A673 (cell line): ENCODE measurements around the gene SSH2. TPM values are rescaled to one million over a fixed set of nuclear protein-coding genes. Genes with fewer than 3 reads are reported as not detected.

ENCODE experiments used
- BruUV-seq: library from RNA; stranded (reverse); fragments of 400-500 nt; replicated peaks from 2 replicates; lab custom pipeline; 2021; lab: Mats Ljungman, UMichigan
- CTCF ChIA-PET: fragments of 300-600 bp; sonication (Branson Sonifier 250); formaldehyde crosslinking; loops from one replicate; lab custom pipeline; 2022; ENCODE audit warnings: antibody characterized with exemption; lab: Charles Lee
- POLR2A ChIA-PET: fragments of 300-600 bp; sonication (Branson Sonifier 250); formaldehyde crosslinking; loops from one replicate; lab custom pipeline; 2022; ENCODE audit warnings: antibody characterized with exemption; ENCODE audit not compliant: low non-redundant PET; lab: Charles Lee
- DNase-seq: peaks from one replicate; pipeline ENCODE4 v3.0.0-alpha.2; 2015; ENCODE audit warnings: low spot score
- H3K27ac ChIP-seq: fragments of 200-600 bp; sonication (generic); 2 replicates; pipeline ENCODE4 v1.5.1; 2016; ENCODE audit warnings: mixed run types, low read depth, mild to moderate bottlenecking, mixed read lengths, antibody characterized with exemption, low read length; ENCODE audit not compliant: poor library complexity, severe bottlenecking
- H3K27me3 ChIP-seq: fragments of 200-600 bp; sonication (generic); replicated peaks from 2 replicates; pipeline ENCODE4 v1.6.1; 2017; ENCODE audit warnings: mixed run types, low read depth, mild to moderate bottlenecking, mixed read lengths, antibody characterized with exemption, low read length; ENCODE audit not compliant: insufficient read depth, poor library complexity
- H3K36me3 ChIP-seq: fragments of 200-600 bp; sonication (generic); 2 replicates; pipeline ENCODE4 v1.6.1; 2016; ENCODE audit warnings: mixed run types, mild to moderate bottlenecking, mixed read lengths, antibody characterized with exemption, low read length; ENCODE audit not compliant: insufficient read depth, poor library complexity, severe bottlenecking
- H3K4me1 ChIP-seq: fragments of 200-600 bp; sonication (generic); 2 replicates; pipeline ENCODE4 v1.6.1; 2017; ENCODE audit warnings: mixed run types, mild to moderate bottlenecking, mixed read lengths, antibody characterized with exemption, low read length; ENCODE audit not compliant: insufficient read depth, poor library complexity, severe bottlenecking
- H3K4me3 ChIP-seq: fragments of 200-600 bp; sonication (generic); 2 replicates; pipeline ENCODE4 v1.5.1; 2016; ENCODE audit warnings: low read depth, mixed run types, mild to moderate bottlenecking, mixed read lengths, low read length; ENCODE audit not compliant: poor library complexity, severe bottlenecking
- H3K9me3 ChIP-seq: fragments of 200-600 bp; sonication (generic); 2 replicates; pipeline ENCODE4 v1.6.1; 2016; ENCODE audit warnings: mixed run types, low read depth, mild to moderate bottlenecking, mixed read lengths, antibody characterized with exemption, low read length; ENCODE audit not compliant: poor library complexity, severe bottlenecking
- EZH2 ChIP-seq: fragments of 200-600 bp; sonication (generic); IDR thresholded peaks from 2 replicates; pipeline ENCODE4 v1.6.1; 2017; ENCODE audit warnings: borderline replicate concordance, low read depth, mild to moderate bottlenecking, mixed read lengths, antibody characterized with exemption, low read length; ENCODE audit not compliant: poor library complexity, severe bottlenecking
- intact Hi-C: fragments of 100-400 bp; cut with micrococcal nuclease; formaldehyde crosslinking; loops from one replicate; pipeline ENCODE4 v1.10.0; 2022; ENCODE audit not compliant: unreplicated experiment
- total RNA-seq: library from RNA; stranded (reverse); gene quantifications from 2 replicates; pipeline ENCODE4 v1.2.3, GENCODE V29; 2021
- TF ChIP-seq, protein P1 (sequence below): fragments of 300-800, 200-600 bp; sonication (generic); conservative IDR thresholded peaks from 2 replicates; pipeline ENCODE4 v1.5.1; 2017; ENCODE audit warnings: low read depth, mild to moderate bottlenecking, antibody characterized with exemption, low read length, moderate library complexity, mixed read lengths

SSH2 gene
- total RNA-seq, 1 experiment from 2014 or later: 75.5 TPM

DNA sequence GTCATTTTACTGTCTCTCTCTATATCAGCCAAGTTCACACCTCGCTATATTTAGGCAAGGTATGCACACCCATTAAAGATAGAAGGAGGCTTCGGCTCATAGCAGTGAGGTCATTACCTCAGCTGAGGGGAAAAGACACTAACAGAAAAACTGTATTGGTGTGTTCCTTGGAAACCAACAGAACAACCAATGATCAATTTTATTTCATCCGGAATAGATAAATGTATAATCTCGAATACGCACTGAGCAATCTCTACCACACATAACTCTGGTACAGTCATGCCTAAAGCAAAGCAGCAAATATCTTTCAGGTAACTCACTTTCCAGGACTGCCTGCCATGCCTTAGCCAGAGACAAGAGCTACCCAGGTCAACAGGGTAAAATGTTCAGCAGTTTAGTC lies 197.4 kb downstream of the SSH2 start:
- intact Hi-C loops: no loop called here
- no peak for DNase-seq
- H3K27ac ChIP-seq: peak overlapping the region; percentile 15

DNA sequence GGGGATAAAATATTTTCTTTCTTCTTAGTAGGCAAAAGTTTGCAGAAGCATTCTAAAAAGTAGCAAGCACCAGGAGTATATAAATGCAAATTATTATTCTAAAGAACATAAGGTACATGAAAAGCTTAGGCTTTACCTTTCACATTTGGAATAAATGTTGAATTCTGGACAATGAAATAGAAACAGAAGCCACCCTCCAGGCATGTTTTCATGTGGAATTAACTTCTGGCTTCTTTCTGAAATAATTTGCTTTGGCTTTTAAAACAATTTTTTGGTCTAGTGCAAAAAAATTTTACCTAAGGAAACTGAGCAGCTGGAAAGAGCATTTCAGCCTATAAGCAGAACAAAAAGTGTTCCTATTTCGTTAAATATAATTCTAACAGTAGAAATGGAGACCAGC lies 197.8 kb downstream of the SSH2 start:
- Histone ChIP-seq H3K4me1 (peaks cover 43% of the 10 kb centered on the region), H3K27ac (no peak overlapping the region), H3K9me3 (peaks cover 11% of the 10 kb centered on the region), H3K36me3 (peaks cover 12% of the 10 kb centered on the region), H3K4me3 (no peak overlapping the region), H3K27me3 (no peaks in the 10 kb centered on the region)
- BruUV-seq: no TSS peak
- no peak for DNase-seq
- ChIA-PET POLR2A (no interaction called here), CTCF (interaction anchor here (0.6 kb wide), 1 partner anchor 81 kb away, joined by 3 read pairs; no protein-coding TSS in a partner anchor)
- intact Hi-C loops: no loop called here
- TF ChIP-seq, protein P1, sequence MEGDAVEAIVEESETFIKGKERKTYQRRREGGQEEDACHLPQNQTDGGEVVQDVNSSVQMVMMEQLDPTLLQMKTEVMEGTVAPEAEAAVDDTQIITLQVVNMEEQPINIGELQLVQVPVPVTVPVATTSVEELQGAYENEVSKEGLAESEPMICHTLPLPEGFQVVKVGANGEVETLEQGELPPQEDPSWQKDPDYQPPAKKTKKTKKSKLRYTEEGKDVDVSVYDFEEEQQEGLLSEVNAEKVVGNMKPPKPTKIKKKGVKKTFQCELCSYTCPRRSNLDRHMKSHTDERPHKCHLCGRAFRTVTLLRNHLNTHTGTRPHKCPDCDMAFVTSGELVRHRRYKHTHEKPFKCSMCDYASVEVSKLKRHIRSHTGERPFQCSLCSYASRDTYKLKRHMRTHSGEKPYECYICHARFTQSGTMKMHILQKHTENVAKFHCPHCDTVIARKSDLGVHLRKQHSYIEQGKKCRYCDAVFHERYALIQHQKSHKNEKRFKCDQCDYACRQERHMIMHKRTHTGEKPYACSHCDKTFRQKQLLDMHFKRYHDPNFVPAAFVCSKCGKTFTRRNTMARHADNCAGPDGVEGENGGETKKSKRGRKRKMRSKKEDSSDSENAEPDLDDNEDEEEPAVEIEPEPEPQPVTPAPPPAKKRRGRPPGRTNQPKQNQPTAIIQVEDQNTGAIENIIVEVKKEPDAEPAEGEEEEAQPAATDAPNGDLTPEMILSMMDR: no peak
- no peak for TF ChIP-seq EZH2

More for the DNA sequence above, 197.4 kb downstream of the SSH2 start:
- Histone ChIP-seq H3K36me3 (peaks cover 12% of the 10 kb centered on the region), H3K27me3 (no peaks in the 10 kb centered on the region), H3K9me3 (peaks cover 11% of the 10 kb centered on the region), H3K4me3 (no peak overlapping the region), H3K4me1 (peaks cover 39% of the 10 kb centered on the region)
- ChIA-PET POLR2A (no interaction called here), CTCF (interaction anchor here (0.6 to 0.7 kb wide), 2 partner anchors 47 to 81 kb away, joined by 3 read pairs; no protein-coding TSS in a partner anchor)
- TF ChIP-seq, protein P1: no peak
- TF ChIP-seq EZH2: no peak
- no TSS peak for BruUV-seq

DNA sequence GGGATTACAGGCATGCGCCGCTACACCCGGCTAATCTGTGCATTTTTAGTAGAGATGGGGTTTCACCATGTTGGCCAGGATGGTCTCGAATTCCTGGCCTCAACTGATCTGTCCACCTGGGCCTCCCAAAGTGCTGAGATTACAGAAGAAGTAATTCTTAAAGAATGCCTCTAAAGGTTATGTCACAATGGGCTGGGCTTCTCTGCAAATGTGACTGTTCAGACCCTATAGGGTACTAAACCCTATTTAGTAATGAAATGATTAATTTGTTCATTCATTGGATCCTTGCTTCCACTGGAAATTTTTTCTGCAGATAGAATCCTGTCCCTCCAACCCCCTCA lies 198.5 kb downstream of the SSH2 start:
- no peak for DNase-seq
- Histone ChIP-seq H3K4me1 (peaks cover 47% of the 10 kb centered on the region), H3K27me3 (no peaks in the 10 kb centered on the region), H3K36me3 (peaks cover 12% of the 10 kb centered on the region), H3K9me3 (peaks cover 11% of the 10 kb centered on the region), H3K4me3 (no peak overlapping the region), H3K27ac (no peak overlapping the region)
- POLR2A ChIA-PET: no interaction called here
- intact Hi-C loops: no loop called here
- no peak for TF ChIP-seq EZH2
- TF ChIP-seq, protein P1: no peak
- no TSS peak for BruUV-seq
- CTCF ChIA-PET: no interaction called here
